H1 (cell line): ENCODE data around the gene MRAP2. TPM values are rescaled to one million over a fixed set of nuclear protein-coding genes. Genes with fewer than 3 reads are reported as not detected.

ENCODE experiments used
- ATF2 ChIP-seq: IDR thresholded peaks from 2 replicates; pipeline ENCODE4 v1.6.1; 2012; ENCODE audit warnings: low read length, inconsistent platforms
- FOSL1 ChIP-seq: IDR thresholded peaks from 2 replicates; pipeline ENCODE4 v1.6.1; 2011; ENCODE audit warnings: mild to moderate bottlenecking, low read depth, low read length, moderate library complexity; ENCODE audit not compliant: insufficient read depth
- HDAC6 ChIP-seq: IDR thresholded peaks from one replicate; pipeline ENCODE4 v1.7.1; 2012; ENCODE audit warnings: low read depth, mild to moderate bottlenecking, inconsistent platforms, low read length, moderate library complexity
- MAFK ChIP-seq: IDR thresholded peaks from 2 replicates; pipeline ENCODE4 v1.6.1; 2012; ENCODE audit warnings: low read depth, mild to moderate bottlenecking, improper control_type of control experiment, low read length
- MAX ChIP-seq: IDR thresholded peaks from 2 replicates; pipeline ENCODE4 v1.6.1; 2012; ENCODE audit warnings: inconsistent platforms
- RAD21 ChIP-seq, 2 experiments: IDR thresholded peaks in 1 of 2; conservative IDR thresholded peaks in 1 of 2; 2 replicates each; pipeline ENCODE4 v1.6.1; 2011; ENCODE audit warnings: low read depth in 2 of 2, low read length in 2 of 2, improper control_type of control experiment in 1 of 2, inconsistent platforms in 1 of 2, mild to moderate bottlenecking in 1 of 2, moderate library complexity in 1 of 2
- SRF ChIP-seq: IDR thresholded peaks from 2 replicates; pipeline ENCODE4 v1.6.1; 2011; ENCODE audit warnings: mild to moderate bottlenecking, low read depth, low read length, moderate library complexity
- polyA plus RNA-seq, 7 experiments: library from polyadenylated mRNA; depleted of rRNA in 3 of 7; stranded (reverse) in 5 of 7; unstranded in 2 of 7; fragments of >200 nt in 5 of 7; fragments of 200-250 nt in 2 of 7; gene quantifications; 1 replicate in 5 of 7; 2 replicates in 1 of 7; 4 replicates in 1 of 7; pipeline versions ENCODE4 v1.2.1 to v1.2.3, GENCODE V29; 2011 to 2013; ENCODE audit warnings: missing spikeins in 2 of 7, mixed read lengths in 2 of 7
- total RNA-seq: library from RNA; stranded (reverse); fragmentation: NEBNext Ultra II Directional; extraction: Animal tissue kit (Norgen Biotek cat#: 25700); gene quantifications from 2 replicates; pipeline ENCODE4 v1.2.1, GENCODE V29; 2021

Gene MRAP2
- total and polyA plus RNA-seq, 2 of the 8 experiments (the other 6 are each of a cell fraction or from before 2014, with no cell fraction given): 5.0 to 11.0 TPM

GRCh38 chr6:84065693-84066290 is 32.2 kb downstream of the MRAP2 start (continued):
- no peak for TF ChIP-seq MAFK
- TF ChIP-seq SRF: no peak
- no peak for TF ChIP-seq HDAC6
- TF ChIP-seq RAD21 (IDR thresholded peaks at IDR 0.05 in 1 of 2, conservative IDR thresholded peaks at IDR 0.05 in 1 of 2; ENCODE audit: low read depth in 2 of 2, low read length in 2 of 2): no peak
- TF ChIP-seq ATF2: no peak
- TF ChIP-seq MAX: no peak
- TF ChIP-seq FOSL1: no peak
